ENCODE data around the gene EPHA3.

- TF ChIP-seq CTCF (IDR thresholded peaks at IDR 0.05; ENCODE audit: insufficient read depth, low read depth, low read length) (no peak), EZH2 (IDR thresholded peaks at IDR 0.05; ENCODE audit: insufficient read depth, low read length) (no peak)
These were observed 367.1 kb downstream of the EPHA3 start for GRCh38 chr3:89474333-89475130.

Measured in astrocyte (in vitro differentiated cells and primary cell).